ENCODE results near the gene SPTLC3. TPM values are rescaled to one million over a fixed set of nuclear protein-coding genes. Genes with fewer than 3 reads are reported as not detected.

The SPTLC3 gene
- total RNA-seq, 4 donors from 2014 or later: 5.5 to 9.7 (median 8.4) TPM

GRCh38 chr20:13170771-13171170 is 162.0 kb downstream of the SPTLC3 start:
- DNase-seq (ENCODE audit: low spot score) (no peak), ATAC-seq (ENCODE audit: low FRiP score) (no peak)
- TF ChIP-seq CTCF (IDR thresholded peaks at IDR 0.05): no peak

- ATAC-seq (ENCODE audit: low FRiP score) (no peak), DNase-seq (ENCODE audit: low spot score) (no peak)
- TF ChIP-seq CTCF (IDR thresholded peaks at IDR 0.05): no peak
These were observed 164.4 kb downstream of the SPTLC3 start for GRCh38 chr20:13173201-13173600.

GRCh38 chr20:13174402-13174801 is 165.6 kb downstream of the SPTLC3 start:
- no peak for ATAC-seq (ENCODE audit: low FRiP score)
- no peak for DNase-seq (ENCODE audit: low spot score)
- no peak for TF ChIP-seq CTCF (IDR thresholded peaks at IDR 0.05)

- DNase-seq (ENCODE audit: low spot score): no peak
- no peak for ATAC-seq (ENCODE audit: low FRiP score)
- no peak for TF ChIP-seq CTCF (IDR thresholded peaks at IDR 0.05)
These were observed 172.5 kb downstream of the SPTLC3 start for GRCh38 chr20:13180986-13181889.

GRCh38 chr20:13183005-13183404 is 174.2 kb downstream of the SPTLC3 start:
- no peak for ATAC-seq (ENCODE audit: low FRiP score)
- no peak for DNase-seq (ENCODE audit: low spot score)
- TF ChIP-seq CTCF (IDR thresholded peaks at IDR 0.05): no peak

- no peak for ATAC-seq (ENCODE audit: low FRiP score)
- DNase-seq (ENCODE audit: low spot score): no peak
- no peak for TF ChIP-seq CTCF (IDR thresholded peaks at IDR 0.05)
These were observed 177.4 kb downstream of the SPTLC3 start for GRCh38 chr20:13186043-13186774.

All from omental fat pad (tissue), 4 donors.